ENCODE data around the gene RAI14.

GRCh38 chr5:34803974-34804732 lies 148.0 kb downstream of the RAI14 start:
- TF ChIP-seq CTCF (conservative IDR thresholded peaks at IDR 0.05): no peak
- no peak for TF ChIP-seq ZFX (IDR thresholded peaks at IDR 0.05)

Measured in C4-2B (cell line).